NCI-H1417 treated with DMSO at 0.1 percent for 48 hours (cell line): ENCODE results near the gene SPRR1A.

Source experiments
- DNase-seq: peaks from one replicate; lab custom pipeline; 2025; lab: John Stamatoyannopoulos, UW

The SPRR1A gene, protein sequence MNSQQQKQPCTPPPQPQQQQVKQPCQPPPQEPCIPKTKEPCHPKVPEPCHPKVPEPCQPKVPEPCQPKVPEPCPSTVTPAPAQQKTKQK

DNA sequence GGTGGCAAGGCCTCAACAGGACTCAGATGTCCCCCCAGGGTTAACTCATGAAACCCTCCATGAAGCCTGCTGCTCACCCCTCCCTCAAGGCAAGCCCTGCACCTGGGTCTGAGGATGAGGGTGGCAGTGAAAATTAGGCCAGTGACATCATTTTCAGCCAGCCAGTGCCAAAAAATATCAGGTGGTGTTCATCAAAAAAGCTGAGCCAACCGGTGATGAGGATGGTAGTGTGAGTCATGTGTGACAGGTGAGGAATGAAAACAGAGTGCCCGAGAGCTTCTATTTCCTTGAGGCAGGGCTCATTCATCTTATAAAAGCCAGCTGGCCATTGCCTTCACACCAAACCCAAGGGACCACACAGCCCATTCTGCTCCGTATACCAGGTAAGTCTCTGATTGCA, at the start of gene SPRR1A:
Gene SPRR1A, plus strand, starts transcription at position 339 of the 400 bp plus-strand sequence. CDS start 1,150 bp downstream, outside the sequence.
- no peak for DNase-seq

DNA sequence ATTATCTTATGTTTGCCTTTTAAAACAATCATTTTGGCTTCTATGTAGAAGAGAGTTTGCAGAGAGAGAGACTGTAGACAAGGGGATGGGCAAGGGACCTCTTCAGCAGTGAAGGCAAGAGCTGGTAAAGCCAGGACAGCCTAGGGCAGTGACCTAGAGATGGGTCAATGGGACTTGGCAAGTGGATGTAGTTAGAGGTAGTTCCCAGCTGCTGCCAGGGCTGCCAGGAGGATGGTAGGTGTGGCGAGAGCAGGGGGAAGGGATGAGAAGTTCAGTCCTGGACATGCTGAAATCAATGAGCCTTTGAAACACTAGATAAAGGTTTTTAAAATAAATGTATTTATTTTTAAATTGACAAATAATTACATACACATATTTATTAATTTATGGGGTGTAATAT, 43.3 kb upstream of the SPRR1A start:
- DNase-seq = no peak

DNA sequence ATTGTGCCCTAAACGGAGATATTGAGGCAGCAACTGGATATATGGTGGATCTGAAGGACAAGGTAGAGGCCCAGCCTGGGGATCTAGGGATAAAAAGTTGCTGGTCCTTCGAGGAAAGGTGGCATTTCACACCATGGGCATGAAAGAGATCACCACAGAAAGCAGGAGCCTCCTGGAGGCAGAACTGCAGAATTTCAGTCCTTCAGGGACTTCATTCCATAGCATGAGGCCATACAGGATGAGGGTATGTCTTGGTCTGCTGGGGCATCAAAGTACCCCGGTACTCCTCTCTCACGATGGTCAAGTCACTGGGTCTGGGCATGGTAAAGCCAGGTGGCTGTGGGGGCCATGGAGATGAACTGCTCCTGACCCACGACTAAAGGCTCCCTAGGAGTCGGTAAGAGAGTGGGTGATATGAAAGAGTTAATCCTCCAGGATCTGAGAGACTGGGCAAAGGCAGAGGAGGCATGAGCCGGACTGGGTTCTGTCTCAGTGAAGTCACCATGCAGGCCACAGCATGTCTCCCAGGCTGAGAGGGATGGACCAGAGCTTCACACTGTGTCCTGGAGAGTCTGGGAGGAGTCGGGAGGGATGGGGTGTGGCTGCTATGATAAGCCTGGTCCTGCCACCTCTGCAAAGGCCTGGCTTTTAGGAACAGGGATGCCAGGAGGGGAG, 42.7 kb upstream of the SPRR1A start:
- DNase-seq = no peak

DNA sequence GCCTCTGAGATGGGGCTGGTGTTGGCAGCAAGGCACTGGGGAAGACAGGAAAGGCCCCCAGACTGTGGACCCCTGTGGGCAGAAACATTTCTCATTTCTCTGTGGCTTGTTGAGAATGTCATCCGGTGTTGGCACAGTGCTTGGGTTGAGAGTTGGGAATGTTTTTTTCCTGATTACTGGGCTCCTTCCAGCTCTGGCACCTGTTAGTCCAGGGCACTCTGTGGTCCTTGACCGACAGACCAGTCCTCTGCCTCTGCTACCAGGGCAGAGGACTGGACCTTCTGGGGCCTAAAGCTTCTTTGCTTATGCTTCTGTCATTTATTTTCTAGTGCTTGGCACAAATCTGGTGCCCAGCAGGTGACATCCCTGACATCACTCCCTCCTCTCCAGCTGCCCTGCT, 41.7 kb upstream of the SPRR1A start:
- DNase-seq = no peak

DNA sequence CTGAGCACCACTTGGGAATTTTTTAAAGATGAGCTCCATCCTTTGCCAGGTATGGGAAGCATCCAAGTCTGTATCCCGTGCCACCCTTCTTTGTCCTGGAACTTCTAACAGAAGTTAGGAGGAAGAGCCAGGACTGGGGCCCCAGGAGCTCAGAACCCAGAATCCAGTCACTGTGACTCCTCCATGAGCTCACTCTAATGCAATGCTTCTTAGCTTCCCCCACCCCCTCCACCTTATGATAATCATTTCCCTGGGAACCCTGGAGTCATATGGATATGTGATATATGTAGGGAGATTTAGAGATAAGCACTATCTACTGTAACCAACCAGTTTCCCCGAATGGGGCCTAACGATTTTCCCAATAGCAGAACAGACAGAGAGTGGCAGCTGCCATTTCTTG, 37.6 kb upstream of the SPRR1A start:
- no peak for DNase-seq

DNA sequence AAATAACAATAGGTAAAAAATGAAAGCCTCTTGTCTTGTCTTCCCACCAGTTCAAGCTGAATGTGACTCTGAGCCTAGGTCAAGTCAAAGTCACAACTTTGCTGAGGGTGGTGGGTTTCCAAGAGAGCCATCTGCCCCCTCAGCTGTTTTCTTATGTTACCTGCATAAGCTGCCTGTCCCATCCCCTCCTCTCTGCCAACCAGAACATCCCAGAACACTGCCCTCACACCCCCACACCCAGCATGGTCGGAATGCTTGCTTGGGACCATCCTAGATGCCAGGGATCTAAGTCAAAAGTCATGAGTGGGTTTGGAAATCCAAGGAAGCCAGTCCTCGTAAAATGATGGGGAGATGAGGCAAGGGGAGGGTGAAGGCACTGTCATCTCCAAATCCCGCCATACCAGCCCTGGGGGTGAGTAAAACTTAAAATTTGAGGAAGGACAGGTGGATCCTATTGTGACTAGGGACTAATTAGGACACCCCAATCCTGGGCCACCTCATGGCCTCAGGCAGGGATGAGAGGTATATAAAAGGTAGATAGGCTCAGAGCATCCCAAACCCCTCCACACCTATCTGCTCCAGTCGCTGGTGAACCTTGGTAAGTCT, 37.1 kb upstream of the SPRR1A start, which contains the start of gene SPRR5:
Gene SPRR5, plus strand, starts transcription at position 556 of the 606 bp plus-strand sequence. CDS start 1,349 bp downstream, outside the sequence.
- DNase-seq = no peak

DNA sequence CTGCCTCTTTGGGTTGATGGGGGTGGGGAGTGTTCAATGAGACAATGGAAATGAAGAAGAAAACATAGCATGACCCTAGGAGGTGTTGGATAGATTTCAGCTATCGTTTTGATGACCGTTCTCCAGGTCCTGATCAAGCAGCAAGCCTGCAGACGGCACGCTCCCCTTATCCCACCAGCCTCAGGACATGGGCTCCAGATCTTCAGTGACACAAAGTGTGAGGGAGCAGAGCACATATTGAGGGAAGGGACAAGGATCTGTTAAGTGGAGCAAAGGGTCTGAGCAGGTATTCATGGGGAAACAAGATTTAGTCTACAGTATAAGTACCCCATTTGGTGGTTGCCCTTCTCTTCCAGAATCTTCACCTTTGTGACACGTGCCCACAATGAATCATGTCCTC, 32.2 kb upstream of the SPRR1A start:
- DNase-seq = no peak

DNA sequence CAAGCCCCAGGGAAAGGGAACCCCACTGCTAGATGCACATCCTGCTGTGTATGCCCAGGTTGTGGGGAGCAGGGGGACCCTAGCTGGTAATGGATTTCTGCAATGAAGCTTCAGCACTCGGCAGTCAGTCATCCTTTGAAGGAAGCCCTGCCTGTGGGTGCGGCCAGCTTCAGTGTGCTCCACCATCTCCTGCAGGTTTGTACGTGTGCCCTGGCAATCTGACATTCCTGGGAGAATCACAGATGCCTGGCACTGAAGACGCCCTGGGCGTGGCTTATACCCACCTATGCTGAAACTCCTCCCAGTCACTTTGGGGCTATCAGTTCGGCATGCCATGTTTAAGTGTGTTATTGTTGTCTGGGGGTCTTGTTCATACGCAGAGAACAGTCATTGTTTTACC, 30.1 kb upstream of the SPRR1A start:
- DNase-seq = no peak

DNA sequence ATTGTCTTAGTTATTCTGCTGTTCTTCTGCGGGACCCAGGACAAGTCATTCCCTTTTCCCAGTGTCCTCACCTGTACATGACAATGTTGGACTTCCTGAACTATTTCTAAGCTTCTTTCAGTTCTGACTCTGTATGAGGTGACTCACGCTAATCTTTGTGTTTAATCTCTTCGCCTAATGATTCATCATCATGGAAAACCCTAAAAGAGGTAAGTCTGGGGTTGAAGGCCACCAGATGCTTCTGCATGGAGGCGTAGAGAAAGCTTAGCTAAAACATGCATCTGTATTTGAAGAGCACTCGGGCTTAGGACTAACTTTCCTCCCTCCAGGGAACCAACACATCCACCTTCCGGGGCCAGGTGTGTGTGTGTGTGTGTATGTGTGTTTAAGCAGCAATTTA, 29.4 kb upstream of the SPRR1A start:
- DNase-seq = no peak

DNA sequence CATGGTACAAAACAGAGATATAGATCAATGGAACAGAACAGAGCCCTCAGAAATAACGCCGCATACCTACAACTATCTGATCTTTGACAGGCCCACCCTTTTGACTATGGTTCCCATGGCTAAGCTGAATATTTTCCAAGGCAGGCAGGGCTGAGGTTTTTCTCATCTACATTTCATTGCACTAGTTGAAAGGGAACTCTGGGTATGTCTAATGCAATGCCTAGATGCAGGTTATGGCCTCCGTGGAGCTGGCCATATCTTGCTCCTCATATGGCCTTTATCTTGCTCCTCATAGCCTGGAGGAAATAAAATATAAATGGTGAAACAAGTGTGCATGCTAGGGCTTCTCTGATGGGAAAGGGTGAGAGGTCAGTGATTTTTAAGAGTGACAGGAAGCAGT, 26.3 kb upstream of the SPRR1A start:
- DNase-seq = no peak

DNA sequence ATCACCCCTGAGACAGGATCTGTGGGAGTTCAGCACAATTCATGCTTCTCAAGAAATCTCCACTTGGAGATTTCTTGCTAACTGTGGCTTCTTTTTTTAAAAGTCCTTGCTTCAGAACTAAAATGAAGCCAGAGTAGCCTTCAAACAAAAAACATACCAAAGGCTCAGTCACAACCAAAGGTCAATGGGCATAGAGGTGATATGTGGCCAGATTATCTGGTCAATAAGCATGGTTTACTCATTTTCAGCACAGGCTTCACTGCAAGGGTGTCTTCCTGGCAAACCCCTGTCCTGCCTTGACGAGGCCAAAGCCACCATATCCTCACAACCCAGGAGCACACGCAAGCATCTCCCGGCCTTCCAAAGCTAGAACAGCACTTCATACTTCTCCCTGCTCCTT, 24.6 kb upstream of the SPRR1A start:
- no peak for DNase-seq

DNA sequence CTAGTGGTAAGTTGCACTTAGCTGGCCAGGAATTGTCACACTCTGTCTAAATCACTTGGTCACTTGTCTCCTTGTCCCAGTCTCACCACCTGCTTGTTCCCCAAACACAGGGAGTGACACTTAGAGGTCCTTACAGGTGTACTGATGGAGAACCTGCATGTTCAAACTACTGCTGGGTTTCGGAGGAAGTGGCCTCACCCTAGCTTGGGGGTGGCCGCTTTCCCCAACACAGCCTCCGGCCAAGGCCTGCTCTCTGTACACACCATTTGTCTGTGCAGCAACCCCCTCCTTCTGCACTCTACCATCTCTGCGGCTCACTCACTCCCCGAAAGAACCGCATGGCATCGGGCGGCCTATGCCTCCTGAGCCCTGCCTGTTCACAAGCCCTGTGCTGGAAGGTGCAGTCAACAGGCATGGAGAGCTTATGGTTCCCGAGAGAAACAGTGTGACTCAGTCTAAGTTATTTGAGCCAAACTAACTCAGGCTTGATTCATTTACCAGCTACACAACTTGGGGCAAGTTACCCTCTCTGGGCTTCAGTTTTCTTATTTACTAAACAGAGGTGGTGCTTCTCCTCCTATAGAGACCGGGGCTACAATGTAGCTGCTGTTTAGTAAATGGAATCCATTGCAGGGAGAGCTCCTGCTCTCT, 24.0 kb upstream of the SPRR1A start:
- DNase-seq = no peak

DNA sequence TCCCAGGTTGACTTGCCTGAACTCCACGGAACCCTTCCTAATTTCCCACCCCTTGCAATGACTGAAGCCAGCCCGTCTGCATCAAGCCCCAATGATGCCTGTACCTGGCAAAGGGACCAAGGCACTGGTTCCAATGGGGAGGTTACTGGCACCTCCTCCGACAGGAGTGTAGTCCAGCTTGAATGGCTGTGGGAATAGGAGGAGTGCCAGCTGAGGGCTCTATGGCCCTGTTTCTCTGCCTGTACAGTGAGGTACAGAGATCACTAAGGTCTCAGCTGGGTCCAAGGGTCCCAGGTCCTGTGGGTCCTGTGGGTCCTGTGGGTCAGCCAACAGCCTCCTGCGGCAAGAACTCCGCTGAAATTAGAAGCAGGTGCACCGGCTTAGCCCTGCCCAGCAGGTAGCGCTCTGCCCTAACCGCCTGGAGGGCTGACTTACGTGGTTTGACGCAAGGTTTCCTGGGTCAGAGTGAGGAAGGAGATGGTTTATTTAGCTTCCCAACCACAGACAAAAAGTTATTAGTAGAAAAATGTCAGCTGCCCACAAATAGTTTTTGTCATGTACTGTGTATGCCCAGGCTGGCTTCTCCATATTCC, 23.3 kb upstream of the SPRR1A start:
- DNase-seq = no peak

DNA sequence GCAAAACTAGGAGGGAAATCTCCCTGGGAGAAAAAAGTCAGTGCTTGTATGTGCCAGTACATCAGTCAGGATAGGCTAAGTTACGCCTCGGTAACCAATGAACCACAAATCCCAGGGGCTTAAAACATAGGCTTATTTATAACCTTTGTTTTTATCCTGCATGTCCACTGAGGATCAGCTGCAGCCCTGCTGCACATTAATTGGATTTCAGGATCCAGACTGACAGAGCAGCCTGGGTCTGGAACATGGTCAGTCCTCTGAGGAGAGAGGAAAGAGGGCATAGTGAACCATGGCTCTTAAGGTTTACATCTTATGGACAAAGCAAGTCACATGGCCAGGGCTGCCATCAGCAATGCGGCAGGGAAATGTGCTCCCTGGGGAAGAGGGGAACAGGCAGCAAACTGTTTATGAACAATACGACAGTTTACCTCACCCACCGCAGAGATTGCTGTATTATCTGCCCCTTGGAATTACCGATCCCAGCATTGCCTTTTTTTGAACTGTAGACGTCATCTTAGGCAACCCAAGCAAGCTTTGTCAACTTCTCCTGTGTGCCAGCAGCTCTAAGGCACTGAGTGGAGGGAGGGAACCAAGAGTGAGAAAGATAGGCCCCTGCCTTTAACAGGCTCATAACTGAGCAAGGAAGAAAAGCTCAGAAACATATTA, 22.5 kb upstream of the SPRR1A start:
- DNase-seq = no peak

DNA sequence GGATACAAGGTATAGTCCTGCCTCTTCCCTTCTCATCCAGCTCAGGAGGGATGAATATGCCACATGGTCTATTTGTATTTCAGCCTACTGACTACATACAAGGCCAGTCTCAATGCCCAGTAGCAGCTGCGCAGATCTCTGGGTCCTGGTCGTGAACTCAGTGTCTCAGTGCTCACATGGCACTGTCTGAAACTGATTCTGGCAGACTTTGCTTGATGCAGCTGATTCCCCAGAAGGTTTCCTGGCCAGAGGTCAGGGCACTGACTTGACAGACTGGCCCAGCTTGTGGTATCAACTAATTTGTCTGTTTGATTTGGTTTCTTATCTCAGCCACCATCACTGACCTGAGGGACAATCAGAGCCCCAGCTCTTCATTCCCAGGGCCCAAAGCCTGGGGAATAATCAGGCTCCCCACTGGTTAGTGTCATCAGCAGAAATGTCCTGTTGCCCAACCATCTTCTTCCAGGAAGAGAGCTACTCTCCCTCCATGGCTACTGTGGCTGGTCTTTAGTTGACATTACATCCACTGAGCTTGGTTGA, 20.9 kb upstream of the SPRR1A start:
- DNase-seq = no peak

DNA sequence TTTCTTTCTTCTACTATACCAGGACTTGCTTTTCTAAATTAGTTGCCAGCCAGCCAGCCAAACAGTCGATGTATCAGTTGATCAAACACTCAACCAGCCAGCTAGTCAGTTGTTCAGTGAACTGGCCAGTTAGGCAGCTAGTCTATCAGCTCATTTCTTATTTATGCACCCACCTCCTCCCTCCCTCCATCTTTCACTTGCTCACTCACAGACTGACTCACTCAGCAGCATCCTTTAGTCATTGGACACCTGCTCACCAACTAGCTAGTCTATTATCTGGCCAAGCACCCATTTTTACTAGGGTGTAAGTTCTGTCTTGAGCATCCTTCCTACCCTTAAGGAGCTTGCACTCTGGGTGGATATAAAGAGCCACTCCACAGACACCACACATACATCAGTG, 19.3 kb upstream of the SPRR1A start:
- no peak for DNase-seq

DNA sequence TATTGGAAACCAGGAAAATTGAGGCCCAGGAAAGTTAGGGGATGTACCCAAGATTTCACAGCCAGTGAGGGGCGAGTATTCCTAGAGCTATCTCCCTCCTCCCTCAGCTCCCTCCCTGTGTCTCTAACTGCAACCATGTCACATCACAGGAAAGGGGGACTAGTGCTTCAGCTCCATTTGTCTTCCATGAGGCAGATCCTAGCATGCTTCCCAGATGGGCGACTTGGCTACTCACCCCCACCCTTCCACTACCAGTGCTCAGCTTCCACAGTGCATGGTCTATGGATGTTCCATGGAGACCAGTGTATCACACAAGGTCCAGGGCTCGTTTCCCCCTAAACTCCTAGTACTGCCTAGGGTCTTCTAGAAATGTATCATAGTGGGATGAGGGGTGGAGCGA, 18.0 kb upstream of the SPRR1A start:
- DNase-seq = no peak

DNA sequence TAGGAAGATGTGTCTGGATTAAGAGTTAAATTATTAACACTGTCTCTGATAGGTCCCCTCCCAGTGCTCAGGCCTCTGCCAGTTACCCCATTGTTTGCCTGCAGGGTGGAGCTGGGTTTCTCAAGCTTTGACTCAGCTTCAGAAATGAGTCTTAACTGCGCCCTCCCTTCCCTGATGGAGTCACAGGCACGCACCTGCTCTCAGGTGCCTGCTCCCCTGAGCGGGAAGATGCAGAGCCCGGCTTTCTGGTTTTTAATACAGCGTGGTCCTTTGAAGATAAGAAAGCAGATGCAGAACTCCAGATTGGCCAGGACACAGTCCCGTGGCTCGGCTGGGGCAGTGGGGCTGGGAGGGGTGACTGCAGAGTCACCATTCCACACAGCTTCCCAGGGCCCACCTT, 16.7 kb upstream of the SPRR1A start:
- no peak for DNase-seq

DNA sequence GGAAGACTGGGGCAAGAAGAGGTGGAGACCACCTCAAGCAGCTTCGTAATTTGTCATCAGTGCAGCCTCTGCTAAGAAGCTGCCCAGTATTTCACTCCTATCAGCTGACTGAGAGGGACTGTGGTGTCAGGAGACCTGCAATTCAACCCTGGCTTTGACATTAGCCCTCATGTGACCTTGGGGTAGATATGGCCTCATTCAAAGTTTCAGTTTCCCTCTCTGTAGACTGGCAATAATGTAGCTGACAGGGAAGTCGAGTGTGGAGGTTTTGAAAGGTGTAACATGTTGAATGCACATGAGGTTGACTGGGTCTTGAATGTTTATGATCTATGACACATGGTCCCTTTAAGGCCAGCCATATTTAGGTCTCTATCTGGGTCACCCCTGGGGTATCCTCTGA, 15.6 kb upstream of the SPRR1A start:
- DNase-seq = no peak

DNA sequence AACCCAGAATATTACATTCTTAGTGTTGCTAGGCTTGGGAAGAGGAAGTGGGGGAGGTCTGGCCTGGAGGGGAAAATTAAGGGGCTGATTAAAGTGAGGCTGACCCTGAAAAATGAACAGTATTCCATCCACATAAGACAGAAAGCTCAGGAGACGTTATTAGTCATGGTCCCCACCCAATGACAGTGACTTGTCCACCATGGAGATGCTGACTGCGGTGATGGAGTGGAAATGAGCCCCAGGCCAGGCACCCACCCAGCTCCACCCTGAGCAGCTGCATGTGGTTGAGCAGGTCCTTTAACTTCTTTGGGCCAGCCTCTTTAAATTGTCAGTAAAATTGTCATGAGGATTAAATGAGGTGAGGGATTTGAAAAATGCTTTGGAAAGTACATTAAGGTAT, 14.8 kb upstream of the SPRR1A start:
- DNase-seq = no peak

DNA sequence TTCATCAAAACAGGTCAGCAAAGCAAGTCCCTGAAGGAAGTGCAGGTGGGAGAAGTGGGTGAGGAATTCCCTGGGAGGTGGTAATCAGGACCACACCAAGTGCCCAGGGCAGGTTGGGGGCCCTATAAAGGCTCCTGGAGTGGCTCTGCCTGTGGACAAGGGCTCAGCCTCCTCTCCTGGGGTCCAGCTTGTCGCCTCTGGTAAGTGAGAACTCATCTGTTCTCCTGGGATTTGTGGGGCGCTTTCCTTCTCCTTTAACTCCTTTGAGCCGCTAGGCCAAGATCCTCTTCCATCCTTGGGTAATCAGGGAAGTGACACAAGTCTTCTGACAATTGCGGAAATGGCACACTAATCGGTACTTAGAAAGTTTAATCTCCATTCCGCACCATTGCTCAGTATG, 13.4 kb upstream of the SPRR1A start, which contains the start of gene SPRR4:
Gene SPRR4, plus strand, starts transcription at position 154 of the 400 bp plus-strand sequence. CDS start 1,243 bp downstream, outside the sequence.
- no peak for DNase-seq
